Mesothelial cell of epicardium (in vitro differentiated cells): Measurements from ENCODE around the gene PLXDC1. TPM values are rescaled to one million over a fixed set of nuclear protein-coding genes. Genes with fewer than 3 reads are reported as not detected.
A peak's percentile ranks its signal among the peaks of the same experiment; 100 is the strongest.
"Not testable (repeated sequence)": the region's sequence is repeated elsewhere in the genome, so short reads cannot be mapped to it uniquely, and the experiment has no call there.

Source experiments
- DNase-seq, 2 experiments: peaks; one replicate each; pipeline ENCODE4 v3.0.0; 2021; ENCODE audit warnings: low spot score in 2 of 2; ENCODE audit not compliant: unreplicated experiment in 2 of 2
- H3K27ac Mint-ChIP-seq: 2 replicates; pipeline ENCODE4 v1.8.0; 2021; ENCODE audit warnings: mixed read lengths
- H3K27me3 Mint-ChIP-seq: 2 replicates; pipeline ENCODE4 v1.8.0; 2021; ENCODE audit warnings: low read depth, mixed read lengths
- H3K36me3 Mint-ChIP-seq: 2 replicates; pipeline ENCODE4 v1.8.0; 2021; ENCODE audit warnings: mixed read lengths
- H3K4me1 Mint-ChIP-seq: 2 replicates; pipeline ENCODE4 v1.8.0; 2021; ENCODE audit warnings: mixed read lengths
- H3K4me3 Mint-ChIP-seq: 2 replicates; pipeline ENCODE4 v1.8.0; 2021; ENCODE audit warnings: mild to moderate bottlenecking, moderate library complexity, mixed read lengths
- H3K9me3 Mint-ChIP-seq: 2 replicates; pipeline ENCODE4 v1.8.0; 2021; ENCODE audit warnings: mixed read lengths
- CTCF ChIP-seq: fragments of 200-600 bp; sonication (generic); IDR thresholded peaks from one replicate; pipeline ENCODE4 v1.5.0; 2021; ENCODE audit warnings: antibody characterized with exemption; ENCODE audit not compliant: unreplicated experiment
- total RNA-seq: library from RNA; stranded (reverse); gene quantifications from 3 replicates; pipeline ENCODE4 v1.2.1, GENCODE V29; 2021

The PLXDC1 gene
- total RNA-seq, 1 donor from 2014 or later, result 15.4 TPM

- DNase-seq, result no peak
- H3K27me3 Mint-ChIP-seq, result no peaks in the 10 kb centered on the region
- H3K4me1 Mint-ChIP-seq, result no peaks in the 10 kb centered on the region
- H3K27ac Mint-ChIP-seq, result no peak overlapping the region
- no peak overlapping the region for H3K4me3 Mint-ChIP-seq
- no peak for TF ChIP-seq CTCF
- H3K9me3 Mint-ChIP-seq, result no peaks in the 10 kb centered on the region
- peaks cover under 1% of the 10 kb centered on the region for H3K36me3 Mint-ChIP-seq
Measured at GRCh38 chr17:39131616-39132015, 19.8 kb downstream of the PLXDC1 start.

GRCh38 chr17:39130205-39130604 lies 21.2 kb downstream of the PLXDC1 start:
- Mint-ChIP-seq H3K9me3 (no peaks in the 10 kb centered on the region), H3K4me3 (no peak overlapping the region), H3K27ac (no peak overlapping the region), H3K4me1 (no peaks in the 10 kb centered on the region), H3K36me3 (no peaks in the 10 kb centered on the region), H3K27me3 (no peaks in the 10 kb centered on the region)
- no peak for DNase-seq
- no peak for TF ChIP-seq CTCF

DNA sequence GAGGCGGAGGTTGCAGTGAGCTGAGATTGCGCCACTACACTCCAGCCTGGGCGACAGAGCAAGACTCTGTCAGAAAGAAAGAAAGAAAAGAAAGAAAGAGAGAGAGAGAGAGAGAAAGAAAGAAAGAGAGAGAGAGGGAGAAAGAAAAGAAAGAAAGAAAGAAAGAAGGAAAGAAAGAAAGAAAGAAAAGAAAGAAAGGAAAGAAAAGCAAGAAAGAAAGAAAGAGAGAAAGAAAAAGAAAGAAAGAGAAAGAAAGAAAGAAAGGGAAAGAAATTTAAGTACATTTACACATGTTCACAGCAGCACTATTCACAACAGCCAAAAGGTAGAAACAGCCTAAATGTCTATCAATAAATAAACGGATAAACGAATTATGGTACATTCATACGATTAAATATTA lies 21.9 kb downstream of the PLXDC1 start:
- H3K36me3 Mint-ChIP-seq, result not testable (repeated sequence)

GRCh38 chr17:39126436-39126835 lies 25.0 kb downstream of the PLXDC1 start:
- Mint-ChIP-seq H3K4me1 (no peaks in the 10 kb centered on the region), H3K36me3 (no peaks in the 10 kb centered on the region), H3K27me3 (no peaks in the 10 kb centered on the region), H3K4me3 (no peak overlapping the region), H3K9me3 (no peaks in the 10 kb centered on the region), H3K27ac (no peak overlapping the region)
- DNase-seq, result no peak
- TF ChIP-seq CTCF, result no peak

More for the DNA sequence above, 21.9 kb downstream of the PLXDC1 start:
- H3K27me3 Mint-ChIP-seq, H3K4me1 Mint-ChIP-seq, H3K4me3 Mint-ChIP-seq, H3K27ac Mint-ChIP-seq, DNase-seq, H3K9me3 Mint-ChIP-seq: not testable (repeated sequence)

DNA sequence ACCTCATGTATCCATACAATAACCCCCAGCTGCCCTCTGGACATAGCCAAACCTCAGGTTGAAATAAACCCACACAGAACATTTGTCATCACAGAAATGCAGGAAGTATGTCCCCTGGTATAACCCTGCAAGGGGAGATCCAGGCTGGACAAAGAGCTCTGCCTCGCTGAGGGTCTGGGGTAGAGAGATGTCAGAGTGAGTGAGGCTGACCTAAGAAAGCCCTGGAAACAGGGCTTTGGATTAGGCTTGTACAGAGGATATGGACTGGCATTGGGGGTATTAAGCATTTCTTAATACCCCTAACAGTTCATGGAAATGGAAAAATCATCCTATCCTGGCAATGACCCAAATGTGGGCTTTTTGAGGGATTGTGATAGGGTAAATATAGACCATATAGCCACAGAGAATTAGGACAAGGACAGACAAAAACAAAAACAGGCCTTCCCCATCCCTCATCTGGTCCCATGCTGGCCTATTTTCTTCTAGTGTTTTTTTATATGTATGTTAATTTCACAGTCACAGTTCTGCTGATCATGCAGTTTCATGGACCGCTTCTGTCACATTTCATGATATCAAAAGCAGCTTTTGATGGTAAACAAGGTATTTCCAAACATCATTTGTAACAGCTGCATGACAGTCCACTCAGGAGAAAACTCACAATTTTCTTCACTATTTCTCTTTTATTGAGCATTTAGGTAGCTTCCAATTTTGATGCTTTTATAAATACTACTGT lies 26.1 kb downstream of the PLXDC1 start:
- Mint-ChIP-seq H3K27me3 (no peaks in the 10 kb centered on the region), H3K36me3 (no peaks in the 10 kb centered on the region), H3K4me3 (no peak overlapping the region), H3K27ac (peak overlapping the region; percentile 6), H3K4me1 (no peaks in the 10 kb centered on the region), H3K9me3 (no peaks in the 10 kb centered on the region)
- TF ChIP-seq CTCF, result no peak
- no peak for DNase-seq

GRCh38 chr17:39123627-39124026 lies 27.8 kb downstream of the PLXDC1 start:
- Mint-ChIP-seq H3K27ac (no peak overlapping the region), H3K4me1 (no peaks in the 10 kb centered on the region), H3K36me3 (no peaks in the 10 kb centered on the region), H3K4me3 (no peak overlapping the region), H3K9me3 (no peaks in the 10 kb centered on the region), H3K27me3 (no peaks in the 10 kb centered on the region)
- no peak for TF ChIP-seq CTCF
- DNase-seq, result no peak
